Keratinocyte (primary cell): ENCODE data around the gene CCIN. TPM values are rescaled to one million over a fixed set of nuclear protein-coding genes. Genes with fewer than 3 reads are reported as not detected.

Source experiments
- DNase-seq: peaks from one replicate; pipeline ENCODE4 v3.0.0-alpha.2; 2011; ENCODE audit warnings: low read depth, missing footprints, low spot score
- FAIRE-seq: peaks from 2 replicates; lab custom pipeline; 2011; peaks lifted over from hg19 to GRCh38; lab: Jason Lieb, UNC
- H2AFZ ChIP-seq: 2 replicates; pipeline ENCODE4 v1.6.0; 2012; ENCODE audit warnings: low read length, control low read depth, inconsistent platforms; ENCODE audit not compliant: control insufficient read depth
- H3K27ac ChIP-seq: 2 replicates; pipeline ENCODE4 v1.5.1; 2011; ENCODE audit warnings: low read length; ENCODE audit not compliant: control insufficient read depth, insufficient read depth
- H3K27me3 ChIP-seq: 3 replicates; pipeline ENCODE4 v1.6.0; 2011; ENCODE audit warnings: low read length; ENCODE audit not compliant: control insufficient read depth, insufficient read depth; ENCODE audit errors: extremely low read depth
- H3K36me3 ChIP-seq, 2 experiments: 2 replicates in 1 of 2; 3 replicates in 1 of 2; pipeline ENCODE4 v1.5.1; 2011; ENCODE audit warnings: low read length in 2 of 2, mild to moderate bottlenecking in 1 of 2; ENCODE audit not compliant: control insufficient read depth in 2 of 2, insufficient read depth in 2 of 2; ENCODE audit errors: extremely low read depth in 1 of 2
- H3K4me1 ChIP-seq: 3 replicates; pipeline ENCODE4 v1.5.1; 2011; ENCODE audit warnings: low read length; ENCODE audit not compliant: control insufficient read depth, insufficient read depth; ENCODE audit errors: extremely low read depth
- H3K4me2 ChIP-seq: 3 replicates; pipeline ENCODE4 v1.6.0; 2011; ENCODE audit warnings: low read depth, low read length; ENCODE audit not compliant: control insufficient read depth, insufficient read depth; ENCODE audit errors: extremely low read depth
- H3K4me3 ChIP-seq, 3 experiments: fragments of 200-600 bp in 1 of 3; sonication (generic) in 1 of 3; 2 replicates in 2 of 3; 3 replicates in 1 of 3; pipeline ENCODE4 v1.5.1; 2011 to 2016; ENCODE audit warnings: low read length in 3 of 3, mild to moderate bottlenecking in 3 of 3, control low read depth in 2 of 3, inconsistent platforms in 1 of 3, low read depth in 1 of 3, mixed read lengths in 1 of 3, mixed run types in 1 of 3, moderate library complexity in 1 of 3; ENCODE audit not compliant: control insufficient read depth in 2 of 3, insufficient read depth in 2 of 3; ENCODE audit errors: extremely low read depth in 1 of 3
- H3K79me2 ChIP-seq: 2 replicates; pipeline ENCODE4 v1.6.0; 2012; ENCODE audit warnings: low read length; ENCODE audit not compliant: control insufficient read depth, insufficient read depth
- H3K9ac ChIP-seq: 3 replicates; pipeline ENCODE4 v1.6.0; 2011; ENCODE audit warnings: low read length; ENCODE audit not compliant: control insufficient read depth, insufficient read depth; ENCODE audit errors: extremely low read depth
- H3K9me1 ChIP-seq: 3 replicates; pipeline ENCODE4 v1.6.0; 2011; ENCODE audit warnings: low read length; ENCODE audit not compliant: control insufficient read depth, insufficient read depth; ENCODE audit errors: extremely low read depth
- H3K9me3 ChIP-seq: 2 replicates; pipeline ENCODE4 v1.5.1; 2012; ENCODE audit warnings: low read depth, low read length; ENCODE audit not compliant: control insufficient read depth
- H4K20me1 ChIP-seq: 3 replicates; pipeline ENCODE4 v1.6.0; 2011; ENCODE audit warnings: low read length; ENCODE audit not compliant: control insufficient read depth, insufficient read depth; ENCODE audit errors: extremely low read depth
- CTCF ChIP-seq, 3 experiments: IDR thresholded peaks in 1 of 3; conservative IDR thresholded peaks in 1 of 3; optimal IDR thresholded peaks in 1 of 3; 2 replicates in 2 of 3; 3 replicates in 1 of 3; pipeline versions ENCODE3 to v1.5.1; 2011; ENCODE audit warnings: low read length in 3 of 3, mild to moderate bottlenecking in 3 of 3, moderate library complexity in 2 of 3, control low read depth in 1 of 3, inconsistent platforms in 1 of 3; ENCODE audit not compliant: insufficient read depth in 2 of 3; ENCODE audit errors: extremely low read depth in 1 of 3
- EZH2 ChIP-seq: IDR thresholded peaks from one replicate; pipeline ENCODE4 v1.6.1; 2012; ENCODE audit warnings: inconsistent platforms, mild to moderate bottlenecking, low read length, moderate library complexity
- dilution Hi-C: fragments of 300-500 bp; cut with MboI; formaldehyde crosslinking; loops from one replicate; pipeline ENCODE4 v1.7.0; 2020; ENCODE audit warnings: low sequenced_read_pairs; ENCODE audit not compliant: extremely low pct_ligation_motif_present
- polyA plus RNA-seq, 5 experiments: library from polyadenylated mRNA; depleted of rRNA in 3 of 5; stranded (reverse) in 3 of 5; stranded (forward) in 1 of 5; unstranded in 1 of 5; fragments of >200 nt; gene quantifications; 1 replicate in 1 of 5; 2 replicates in 3 of 5; 3 replicates in 1 of 5; pipeline versions ENCODE4 v1.2.1 to v1.2.3, GENCODE V29; 2011 to 2012; ENCODE audit warnings: missing spikeins in 2 of 5, low read depth in 1 of 5, low replicate concordance in 1 of 5

The CCIN gene
- polyA plus RNA-seq, 1 donor (not counting 4 experiments of a cell fraction or from before 2014, with no cell fraction given), result not detected

DNA sequence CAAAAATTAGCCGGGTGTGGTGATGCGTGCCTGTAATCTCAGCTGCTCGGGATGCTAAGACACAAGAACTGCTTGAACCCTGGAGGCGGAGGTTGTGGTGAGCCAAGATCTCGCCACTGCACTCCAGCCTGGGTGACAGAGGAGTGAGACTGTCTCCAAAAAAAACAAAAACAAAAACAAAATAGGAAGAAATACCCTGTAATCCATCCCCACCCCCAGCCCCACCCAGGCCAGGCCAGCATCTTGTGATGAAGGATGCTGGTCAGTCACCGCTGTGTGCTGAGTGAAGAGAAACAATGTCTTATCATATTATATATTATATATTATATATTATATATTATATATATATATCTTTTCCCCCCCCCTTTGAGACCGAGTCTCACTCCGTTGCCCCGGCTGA lies 15.4 kb upstream of the CCIN start:
- Histone ChIP-seq H3K27ac (no peak overlapping the region), H4K20me1 (no peaks in the 10 kb centered on the region), H3K9me1 (no peaks in the 10 kb centered on the region), H3K4me1 (peaks cover 4% of the 10 kb centered on the region), H3K27me3 (peaks cover 4% of the 10 kb centered on the region), H3K4me3 (no peak overlapping the region), H3K79me2 (no peaks in the 10 kb centered on the region), H3K36me3 (no peaks in the 10 kb centered on the region), H3K9ac (no peak overlapping the region), H3K4me2 (no peak overlapping the region), H3K9me3 (no peaks in the 10 kb centered on the region), H2AFZ (no peak overlapping the region)
- dilution Hi-C loops, result no loop called here
- TF ChIP-seq CTCF (optimal IDR thresholded peaks at IDR 0.05 in 1 of 3, IDR thresholded peaks at IDR 0.05 in 1 of 3, conservative IDR thresholded peaks at IDR 0.05 in 1 of 3; ENCODE audit: extremely low read depth in 1 of 3, insufficient read depth in 2 of 3, low read length in 3 of 3), result no peak
- no peak for TF ChIP-seq EZH2
- DNase-seq, result no peak
- FAIRE-seq, result no peak

- H4K20me1 ChIP-seq, result no peaks in the 10 kb centered on the region
- no peaks in the 10 kb centered on the region for H3K9me1 ChIP-seq
- H3K9ac ChIP-seq, result no peak overlapping the region
- H3K27ac ChIP-seq, result no peak overlapping the region
- H3K9me3 ChIP-seq, result no peaks in the 10 kb centered on the region
- peaks cover 4% of the 10 kb centered on the region for H3K27me3 ChIP-seq
- no peak overlapping the region for H3K4me3 ChIP-seq
- FAIRE-seq (no peak), DNase-seq (no peak)
- TF ChIP-seq EZH2 (no peak), CTCF (optimal IDR thresholded peaks at IDR 0.05 in 1 of 3, IDR thresholded peaks at IDR 0.05 in 1 of 3, conservative IDR thresholded peaks at IDR 0.05 in 1 of 3; ENCODE audit: extremely low read depth in 1 of 3, insufficient read depth in 2 of 3, low read length in 3 of 3) (no peak)
- peaks cover 4% of the 10 kb centered on the region for H3K4me1 ChIP-seq
- no peak overlapping the region for H2AFZ ChIP-seq
- no peaks in the 10 kb centered on the region for H3K79me2 ChIP-seq
- no peaks in the 10 kb centered on the region for H3K36me3 ChIP-seq
- dilution Hi-C loops, result no loop called here
- H3K4me2 ChIP-seq, result no peak overlapping the region
Measured at GRCh38 chr9:36154331-36154952, 14.7 kb upstream of the CCIN start.
